ENCODE results near the gene ARMCX5.

Gene ARMCX5

GRCh38 chrX:102599084-102599950 lies at the start of gene ARMCX5:
Gene ARMCX5 (plus strand): TSS chrX:102599515. CDS start chrX:102602142, 2,627 bp downstream.
- DNase-seq (ENCODE audit: low read depth in 2 of 2) = peak; percentile 27 to 48

DNA sequence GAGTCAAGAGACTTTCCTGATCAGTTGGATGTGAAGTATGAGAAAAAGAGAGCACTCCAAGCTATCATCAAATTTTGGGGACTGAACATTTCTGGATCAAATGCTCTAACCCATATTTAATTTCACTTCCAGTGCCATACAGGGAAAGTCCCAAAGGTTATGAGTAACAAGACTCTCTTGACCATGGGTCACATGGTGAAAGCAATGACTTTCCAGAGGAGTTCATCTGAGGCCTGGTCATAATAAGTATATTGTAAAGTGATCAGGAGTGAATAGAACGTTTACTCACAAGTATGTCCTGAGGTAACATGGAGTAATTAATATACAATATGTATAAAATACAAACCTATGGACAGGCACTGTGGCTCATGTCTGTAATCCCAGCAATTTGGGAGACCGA lies 40.7 kb upstream of the ARMCX5 start:
- no peak for DNase-seq (ENCODE audit: low read depth in 2 of 2)

GRCh38 chrX:102560423-102561068 lies 38.8 kb upstream of the ARMCX5 start:
- DNase-seq (ENCODE audit: low read depth in 2 of 2) = no peak

DNA sequence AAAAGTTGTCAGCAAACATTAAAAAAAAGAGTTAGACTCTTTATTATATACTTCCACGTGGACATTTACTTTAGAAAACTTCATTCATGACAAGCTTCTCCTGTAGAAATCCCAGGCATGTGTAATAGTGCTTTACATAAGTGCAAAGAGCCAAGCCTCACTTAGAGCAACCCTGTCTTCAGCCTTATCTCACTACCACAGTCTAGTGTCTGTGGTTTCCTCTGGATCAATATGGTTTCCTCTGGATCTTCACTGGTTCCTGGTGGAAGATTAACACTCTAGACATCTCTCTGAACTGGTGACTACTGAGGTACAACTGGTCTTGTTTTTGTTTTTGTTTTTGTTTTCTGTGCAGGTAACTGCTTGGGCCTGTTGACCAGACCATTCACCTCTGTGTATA lies 18.4 kb upstream of the ARMCX5 start:
- DNase-seq (ENCODE audit: low read depth in 2 of 2) = no peak

- no peak for DNase-seq (ENCODE audit: low read depth in 2 of 2)
Observed at GRCh38 chrX:102593367-102593766, 5.9 kb upstream of the ARMCX5 start.

DNA sequence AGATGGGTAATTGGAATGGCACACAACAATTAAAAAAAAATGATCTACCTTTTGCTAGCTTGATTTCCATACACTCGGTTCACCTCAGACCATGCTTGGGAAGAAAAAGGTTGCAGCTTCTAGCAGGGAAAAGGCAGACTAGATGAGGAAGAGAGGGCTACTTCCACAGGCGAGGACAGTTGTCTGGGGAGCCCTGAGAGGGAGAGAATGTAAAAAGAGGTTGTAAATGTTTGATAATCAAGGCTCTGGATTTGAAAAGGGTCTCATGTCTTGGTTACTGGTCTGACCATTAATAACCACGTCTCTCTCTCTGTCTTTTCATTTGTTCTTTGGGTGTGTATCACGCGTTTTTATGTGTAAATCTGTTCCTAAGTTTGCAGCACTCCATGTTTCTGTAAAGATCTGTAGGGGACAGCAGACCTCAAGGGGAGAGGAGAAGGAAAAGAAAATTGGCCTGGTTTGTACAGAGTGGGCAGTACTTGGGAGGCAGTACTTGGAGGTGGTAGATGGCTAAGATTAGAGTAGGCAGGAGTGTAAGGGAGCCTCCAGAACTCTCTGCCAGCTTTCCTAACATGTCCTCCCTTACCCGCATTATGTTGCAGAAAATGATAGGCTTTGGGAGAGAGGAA lies 750 bp downstream of the ARMCX5 start:
- no peak for DNase-seq (ENCODE audit: low read depth in 2 of 2)

- DNase-seq (ENCODE audit: low read depth in 2 of 2) = no peak
Observed at GRCh38 chrX:102604327-102604726, 5.0 kb downstream of the ARMCX5 start.

DNA sequence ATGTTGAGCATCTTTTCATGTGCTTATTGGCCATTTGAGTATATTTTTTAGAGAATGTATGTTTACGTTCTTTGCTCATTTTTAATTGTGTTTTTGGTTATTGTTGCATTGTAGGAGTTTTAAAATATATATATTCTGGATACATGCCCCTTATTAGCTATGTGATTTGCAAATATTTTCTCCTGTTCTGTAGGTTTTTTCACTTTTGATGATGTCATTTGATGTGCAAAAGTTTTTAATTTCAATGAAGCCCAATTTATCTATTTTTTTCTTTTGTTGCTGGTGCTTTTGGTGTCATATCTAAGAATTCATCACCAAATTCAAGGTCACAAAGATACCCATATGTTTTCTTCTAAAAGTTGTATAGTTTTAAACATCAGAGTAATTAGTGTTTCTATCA lies 6.8 kb downstream of the ARMCX5 start:
- DNase-seq (ENCODE audit: low read depth in 2 of 2) = no peak

GRCh38 chrX:102610905-102611304 lies 11.6 kb downstream of the ARMCX5 start:
- no peak for DNase-seq (ENCODE audit: low read depth in 2 of 2)

GRCh38 chrX:102624105-102624504 lies 24.8 kb downstream of the ARMCX5 start:
- DNase-seq (ENCODE audit: low read depth in 2 of 2) = no peak

GRCh38 chrX:102627640-102628039 lies 28.3 kb downstream of the ARMCX5 start:
- no peak for DNase-seq (ENCODE audit: low read depth in 2 of 2)

DNA sequence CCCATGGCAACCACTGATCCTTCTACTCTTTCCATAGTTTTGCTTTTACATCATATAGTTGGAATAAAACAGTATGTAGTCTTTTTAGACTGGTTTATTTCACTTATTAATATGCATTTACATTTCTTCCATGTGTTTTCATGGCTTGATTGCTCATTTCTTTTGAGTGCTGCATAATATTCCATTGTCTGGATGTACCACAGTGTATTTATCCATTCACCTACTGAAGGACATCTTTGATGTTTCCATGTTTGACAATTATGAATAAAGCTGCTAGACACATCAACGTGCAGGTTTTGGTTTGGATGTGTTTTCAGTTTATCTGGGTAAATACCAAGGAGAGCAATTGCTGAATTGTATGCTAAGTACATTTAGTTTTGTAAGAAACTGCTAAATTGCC lies 38.2 kb downstream of the ARMCX5 start:
- DNase-seq (ENCODE audit: low read depth in 2 of 2) = no peak

GRCh38 chrX:102650903-102651241 lies 51.6 kb downstream of the ARMCX5 start:
- DNase-seq (ENCODE audit: low read depth in 2 of 2) = no peak

DNA sequence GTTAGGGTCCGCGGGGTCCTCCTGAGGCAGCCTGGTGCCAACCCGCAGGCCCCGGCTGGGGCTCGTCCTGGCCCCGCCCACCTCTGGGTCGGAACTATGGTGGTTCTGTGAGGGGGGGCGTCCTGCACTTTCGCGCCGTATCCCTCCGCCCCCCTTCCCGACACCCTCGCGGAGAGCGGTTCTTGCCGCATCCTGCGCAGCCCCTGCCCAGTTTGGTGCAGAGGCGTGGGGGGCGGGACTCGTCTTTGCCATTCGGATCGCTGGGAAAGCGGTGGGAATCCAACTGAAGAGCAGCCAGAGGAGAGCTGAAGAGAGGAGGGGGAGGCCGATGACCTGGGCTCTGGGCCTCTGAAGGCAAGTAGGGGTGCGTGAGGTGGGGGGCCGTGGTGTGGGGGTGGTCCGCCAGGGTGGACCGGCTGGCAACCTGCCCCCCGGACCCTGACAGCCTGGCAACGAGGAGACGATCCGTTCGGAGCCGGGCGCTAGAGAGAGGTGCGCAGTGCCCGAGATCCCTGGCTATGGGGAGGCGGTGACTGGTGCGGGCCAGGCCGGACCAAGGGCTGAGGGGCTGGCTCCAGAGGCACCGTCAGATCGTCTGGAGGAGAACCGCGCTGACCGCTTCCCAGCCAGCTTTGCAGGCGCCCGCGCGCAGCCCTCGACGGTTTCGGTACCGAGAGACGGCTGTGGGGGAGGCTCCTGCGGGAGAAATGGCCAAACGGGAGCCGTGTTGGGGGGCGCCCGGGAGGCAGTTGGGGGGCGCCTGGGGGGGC lies 52.1 kb downstream of the ARMCX5 start, which contains the start of gene GPRASP1:
GPRASP1 (plus strand) TSS at position 242 of the 770 bp plus-strand sequence. CDS start 2,431 bp downstream, outside the sequence.
- DNase-seq (ENCODE audit: low read depth in 2 of 2) = peak; percentile 26 to 31

DNA sequence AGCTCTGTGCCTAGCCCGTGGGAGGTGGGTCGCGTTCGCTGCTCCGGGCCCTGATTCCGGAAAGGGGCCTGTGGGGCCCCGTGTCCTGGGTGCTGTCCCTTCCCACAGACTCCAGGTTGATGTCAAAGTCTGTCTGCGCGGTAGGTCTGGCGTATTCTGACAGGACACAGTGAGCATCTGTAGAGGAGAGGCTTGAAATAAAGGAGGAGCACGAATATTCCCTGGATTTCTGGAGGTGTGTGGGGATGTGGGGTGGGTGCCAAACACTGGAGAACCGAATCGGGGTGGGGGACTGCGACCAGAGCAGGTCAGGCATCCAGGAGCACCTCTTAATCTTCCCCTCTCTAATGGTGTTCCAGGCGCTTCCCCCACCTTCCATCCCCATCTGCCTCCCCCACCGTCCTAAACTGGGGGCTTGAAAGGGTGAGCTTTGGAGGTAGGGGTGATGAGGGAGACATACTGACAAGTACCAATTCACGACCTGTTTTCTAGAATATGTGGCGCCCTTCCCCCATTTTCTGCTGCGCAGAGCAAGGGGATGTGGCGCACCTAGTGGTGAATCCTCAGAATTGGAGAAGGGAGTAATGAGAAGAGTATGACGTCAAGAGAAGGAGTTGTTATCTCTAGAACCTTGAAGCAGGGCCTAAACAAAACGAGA lies 52.8 kb downstream of the ARMCX5 start:
- DNase-seq (ENCODE audit: low read depth in 2 of 2) = no peak

Measured in activated CD8-positive, alpha-beta memory T cell treated with anti-CD3 and anti-CD28 coated beads for 4 hours (primary cell).